Mesendoderm (in vitro differentiated cells): ENCODE data around the gene RRP12.

Experiments
- DNase-seq: peaks from one replicate; pipeline ENCODE4 v3.0.0; 2013
- H2AK5ac ChIP-seq: 2 replicates; pipeline ENCODE4 v1.6.1; 2013; ENCODE audit warnings: low read length, inconsistent platforms
- H2BK120ac ChIP-seq: 2 replicates; pipeline ENCODE4 v1.6.1; 2013; ENCODE audit warnings: low read depth, mild to moderate bottlenecking, low read length, moderate library complexity, mixed read lengths
- H2BK15ac ChIP-seq: replicated peaks from 2 replicates; pipeline ENCODE4 v1.6.1; 2013; ENCODE audit warnings: low read depth, mild to moderate bottlenecking, moderate library complexity
- H2BK5ac ChIP-seq: 2 replicates; pipeline ENCODE4 v1.6.1; 2013; ENCODE audit warnings: low read length, inconsistent platforms
- H3K18ac ChIP-seq: 2 replicates; pipeline ENCODE4 v1.6.1; 2013; ENCODE audit warnings: mild to moderate bottlenecking, low read length, mixed read lengths
- H3K23ac ChIP-seq: one replicate; pipeline ENCODE4 v1.6.1; 2013; ENCODE audit warnings: low read length
- H3K27ac ChIP-seq: 2 replicates; pipeline ENCODE4 v1.5.1; 2013; ENCODE audit warnings: low read depth, mild to moderate bottlenecking, inconsistent platforms, low read length, moderate library complexity
- H3K27me3 ChIP-seq: 2 replicates; pipeline ENCODE4 v1.6.1; 2013; ENCODE audit warnings: low read length, control low read depth, mild to moderate bottlenecking, inconsistent platforms; ENCODE audit not compliant: insufficient read depth, poor library complexity
- H3K36me3 ChIP-seq: 2 replicates; pipeline ENCODE4 v1.6.1; 2013; ENCODE audit warnings: low read length, inconsistent platforms; ENCODE audit not compliant: control insufficient read depth, insufficient read depth
- H3K4ac ChIP-seq: one replicate; pipeline ENCODE4 v1.6.1; 2013; ENCODE audit warnings: low read depth, mild to moderate bottlenecking, low read length, moderate library complexity
- H3K4me1 ChIP-seq: 2 replicates; pipeline ENCODE4 v1.6.1; 2013; ENCODE audit warnings: low read depth, low read length, inconsistent platforms; ENCODE audit not compliant: control insufficient read depth
- H3K4me2 ChIP-seq: 2 replicates; pipeline ENCODE4 v1.6.1; 2013; ENCODE audit warnings: low read length
- H3K4me3 ChIP-seq: 2 replicates; pipeline ENCODE4 v1.5.1; 2013; ENCODE audit warnings: mild to moderate bottlenecking, low read length
- H3K56ac ChIP-seq: one replicate; pipeline ENCODE4 v1.6.1; 2013; ENCODE audit warnings: low read length
- H3K79me1 ChIP-seq: 2 replicates; pipeline ENCODE4 v1.6.1; 2013; ENCODE audit warnings: low read length, inconsistent platforms
- H3K79me2 ChIP-seq: 2 replicates; pipeline ENCODE4 v1.6.1; 2013; ENCODE audit warnings: mild to moderate bottlenecking, low read length; ENCODE audit not compliant: control insufficient read depth, insufficient read depth
- H3K9ac ChIP-seq: 2 replicates; pipeline ENCODE4 v1.6.1; 2013; ENCODE audit warnings: low read length, inconsistent platforms
- H4K5ac ChIP-seq: one replicate; pipeline ENCODE4 v1.6.1; 2013; ENCODE audit warnings: low read length
- H4K8ac ChIP-seq: one replicate; pipeline ENCODE4 v1.6.1; 2013; ENCODE audit warnings: low read depth, mild to moderate bottlenecking, control low read depth, low read length, moderate library complexity
- WGBS: extraction: QIAGEN DNeasy Blood & Tissue Kit; methylation state at CpG from one replicate; pipeline ENCODE4 v1.1.7; 2013; ENCODE audit warnings: low lambda C conversion rate, missing lambda C conversion rate; ENCODE audit not compliant: insufficient coverage; ENCODE audit errors: extremely low coverage; 5-methylcytosine and 5-hydroxymethylcytosine counted together

The RRP12 gene

GRCh38 chr10:97318772-97319651 lies 82.1 kb downstream of the RRP12 start, which contains the start of gene FRAT1:
FRAT1 (plus strand) TSS chr10:97319271; CDS start chr10:97319454, 183 bp downstream.
- Histone ChIP-seq H3K36me3 (no peaks in the 10 kb centered on the region), H2BK120ac (peak within 1 kb of the TSS; percentile 56)

GRCh38 chr10:97314671-97315070 lies 86.5 kb downstream of the RRP12 start:
- H2BK120ac ChIP-seq, result no peak overlapping the region
- H3K36me3 ChIP-seq, result no peaks in the 10 kb centered on the region
- H3K4me1 ChIP-seq, result no peaks in the 10 kb centered on the region
- no peak overlapping the region for H3K56ac ChIP-seq
- no peak overlapping the region for H3K9ac ChIP-seq
- H2BK5ac ChIP-seq, result no peak overlapping the region
- H2AK5ac ChIP-seq, result no peak overlapping the region
- no peaks in the 10 kb centered on the region for H3K79me2 ChIP-seq
- H3K4ac ChIP-seq, result no peak overlapping the region
- no peak overlapping the region for H3K4me3 ChIP-seq
- no peak overlapping the region for H3K23ac ChIP-seq
- H3K18ac ChIP-seq, result no peak overlapping the region
- no peak for DNase-seq
- no peak overlapping the region for H2BK15ac ChIP-seq
- no peak overlapping the region for H4K5ac ChIP-seq
- WGBS, result no CpG with 5 or more reads among the region's 4 CpGs
- no peaks in the 10 kb centered on the region for H3K27me3 ChIP-seq
- no peaks in the 10 kb centered on the region for H3K79me1 ChIP-seq
- H3K27ac ChIP-seq, result no peak overlapping the region
- no peak overlapping the region for H3K4me2 ChIP-seq
- H4K8ac ChIP-seq, result no peak overlapping the region

More at GRCh38 chr10:97318772-97319651, 82.1 kb downstream of the RRP12 start, which contains the start of gene FRAT1:
- peak within 1 kb of the TSS; percentile 95 for H3K4me2 ChIP-seq
- H2AK5ac ChIP-seq, result no peak within 1 kb of the TSS
- H4K5ac ChIP-seq, result no peak within 1 kb of the TSS
- no peak within 1 kb of the TSS for H2BK15ac ChIP-seq
- H3K9ac ChIP-seq, result peak within 1 kb of the TSS; percentile 87
- no peaks in the 10 kb centered on the region for H3K79me2 ChIP-seq
- H3K27ac ChIP-seq, result peak within 1 kb of the TSS; percentile 80
- no peak within 1 kb of the TSS for H3K4ac ChIP-seq
- H3K4me3 ChIP-seq, result peak within 1 kb of the TSS; percentile 76
- no peak within 1 kb of the TSS for H4K8ac ChIP-seq
- H3K27me3 ChIP-seq, result peaks cover 3% of the 10 kb centered on the region
- H3K4me1 ChIP-seq, result peaks cover 3% of the 10 kb centered on the region
- peak within 1 kb of the TSS; percentile 83 for H3K18ac ChIP-seq
- peak within 1 kb of the TSS; percentile 99 for H3K56ac ChIP-seq
- H3K23ac ChIP-seq, result peak within 1 kb of the TSS; percentile 66
- H3K79me1 ChIP-seq, result no peaks in the 10 kb centered on the region
- no CpG with 5 or more reads among the region's 79 CpGs for WGBS
- peak; percentile 92 for DNase-seq
- peak within 1 kb of the TSS; percentile 99 for H2BK5ac ChIP-seq

DNA sequence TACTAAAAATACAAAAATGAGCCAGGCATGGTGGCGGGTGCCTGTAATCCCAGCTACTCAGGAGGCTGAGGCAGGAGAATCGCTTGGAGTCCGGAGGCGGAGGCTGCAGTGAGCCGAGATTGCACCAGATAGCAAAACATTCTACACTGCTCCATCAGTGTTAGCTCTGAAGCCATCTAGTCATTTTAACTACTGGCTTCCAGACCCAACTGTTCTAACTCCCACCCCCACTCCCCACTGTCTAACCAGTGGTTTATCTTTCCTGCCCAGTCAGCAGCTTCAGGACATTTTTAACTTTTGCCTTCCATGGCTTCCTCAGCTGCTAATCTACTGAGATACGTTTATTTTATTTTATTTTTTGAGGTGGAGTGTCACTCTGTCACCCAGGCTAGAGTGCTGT lies 88.2 kb downstream of the RRP12 start:
- WGBS, result no CpG with 5 or more reads among the region's 6 CpGs

GRCh38 chr10:97311111-97311626 lies 90.0 kb downstream of the RRP12 start:
- Histone ChIP-seq H3K27me3 (no peaks in the 10 kb centered on the region), H3K23ac (no peak overlapping the region), H2BK5ac (no peak overlapping the region), H3K56ac (no peak overlapping the region), H3K9ac (no peak overlapping the region), H3K4me2 (no peak overlapping the region), H2AK5ac (no peak overlapping the region), H3K79me2 (no peaks in the 10 kb centered on the region), H3K4me1 (no peaks in the 10 kb centered on the region), H3K18ac (no peak overlapping the region), H3K27ac (no peak overlapping the region), H3K36me3 (no peaks in the 10 kb centered on the region), H4K5ac (no peak overlapping the region), H3K79me1 (no peaks in the 10 kb centered on the region), H3K4me3 (no peak overlapping the region), H4K8ac (no peak overlapping the region), H3K4ac (no peak overlapping the region), H2BK120ac (no peak overlapping the region), H2BK15ac (no peak overlapping the region)
- WGBS, result no CpG with 5 or more reads among the region's 4 CpGs
- no peak for DNase-seq

More for the DNA sequence above, 88.2 kb downstream of the RRP12 start:
- Histone ChIP-seq H3K4me1 (no peaks in the 10 kb centered on the region), H3K56ac (no peak overlapping the region), H3K27me3 (no peaks in the 10 kb centered on the region), H3K9ac (no peak overlapping the region), H3K79me2 (no peaks in the 10 kb centered on the region), H2BK120ac (no peak overlapping the region), H2AK5ac (no peak overlapping the region), H3K18ac (no peak overlapping the region), H2BK5ac (no peak overlapping the region), H3K23ac (no peak overlapping the region), H3K27ac (no peak overlapping the region), H3K79me1 (no peaks in the 10 kb centered on the region), H3K4ac (no peak overlapping the region), H4K5ac (no peak overlapping the region), H3K4me2 (no peak overlapping the region), H3K36me3 (no peaks in the 10 kb centered on the region), H4K8ac (no peak overlapping the region), H3K4me3 (no peak overlapping the region), H2BK15ac (no peak overlapping the region)
- no peak for DNase-seq

- Histone ChIP-seq H3K9ac (no peak overlapping the region), H3K27me3 (no peaks in the 10 kb centered on the region), H3K79me1 (no peaks in the 10 kb centered on the region), H3K56ac (no peak overlapping the region), H3K18ac (no peak overlapping the region), H4K8ac (no peak overlapping the region), H3K79me2 (no peaks in the 10 kb centered on the region), H2BK5ac (no peak overlapping the region), H3K4me3 (no peak overlapping the region), H3K27ac (no peak overlapping the region), H2BK15ac (no peak overlapping the region), H4K5ac (no peak overlapping the region), H3K4me2 (no peak overlapping the region), H3K36me3 (no peaks in the 10 kb centered on the region), H3K23ac (no peak overlapping the region), H3K4me1 (no peaks in the 10 kb centered on the region), H2AK5ac (no peak overlapping the region), H3K4ac (no peak overlapping the region), H2BK120ac (no peak overlapping the region)
- no peak for DNase-seq
- no CpG with 5 or more reads among the region's 10 CpGs for WGBS
These were observed 93.0 kb downstream of the RRP12 start for GRCh38 chr10:97307866-97308780.
